HG03575 (cell line): ENCODE data around the gene RPLP1.

Experiments used
- ATAC-seq: cut with Tn5 transposase; IDR thresholded peaks from one replicate; pipeline ENCODE4 v1.9.1; 2021; ENCODE audit not compliant: unreplicated experiment, insufficient number of reproducible peaks, low FRiP score; ENCODE audit errors: extremely low read depth

The RPLP1 gene

DNA sequence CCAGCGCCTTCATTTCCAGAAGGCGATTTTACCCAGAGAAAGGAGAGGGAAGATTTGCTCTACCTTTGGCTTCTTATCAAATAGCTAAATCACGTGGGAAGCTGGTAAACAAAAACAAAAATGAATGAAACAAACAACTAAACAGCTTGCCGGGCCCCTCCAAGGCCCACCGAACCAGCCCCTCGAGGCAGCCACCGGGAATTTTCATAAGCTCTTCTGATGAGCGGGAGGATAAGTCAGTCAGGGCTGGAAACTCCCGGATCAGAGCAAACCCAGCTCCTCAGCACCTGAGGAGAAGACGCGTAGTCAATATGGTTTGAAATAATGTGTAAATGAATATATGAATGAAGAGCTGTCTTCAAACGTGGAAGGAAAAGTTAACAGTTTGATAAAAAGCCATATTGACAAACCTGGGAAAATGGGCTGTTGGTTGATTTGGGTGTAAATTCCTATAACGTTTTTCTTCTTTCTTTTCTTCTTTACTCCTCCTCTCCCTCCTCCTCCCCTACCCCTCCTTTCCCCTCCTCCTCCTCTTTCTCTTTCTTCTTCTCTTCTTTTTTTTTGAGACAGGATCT, 10.7 kb downstream of the RPLP1 start:
- ATAC-seq = no peak

DNA sequence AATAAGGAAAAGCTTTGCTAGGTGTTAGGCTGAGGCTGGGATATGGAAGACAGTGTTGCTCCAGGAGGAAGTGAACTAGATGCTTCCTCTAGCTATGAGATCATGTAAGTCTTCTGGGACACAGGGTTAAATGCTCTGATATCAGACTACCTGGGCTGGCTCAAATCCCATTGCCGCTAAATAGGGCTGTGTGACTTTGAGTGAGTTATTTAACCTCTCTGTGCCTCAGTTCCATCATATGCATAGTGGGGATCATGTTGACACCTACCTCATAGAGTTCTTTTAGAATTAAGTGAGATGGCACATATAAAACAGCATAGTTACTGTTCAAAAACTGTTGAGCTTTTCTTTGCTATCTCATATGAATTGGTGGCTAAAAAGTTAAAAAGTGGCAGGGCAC, 12.6 kb downstream of the RPLP1 start:
- no peak for ATAC-seq

DNA sequence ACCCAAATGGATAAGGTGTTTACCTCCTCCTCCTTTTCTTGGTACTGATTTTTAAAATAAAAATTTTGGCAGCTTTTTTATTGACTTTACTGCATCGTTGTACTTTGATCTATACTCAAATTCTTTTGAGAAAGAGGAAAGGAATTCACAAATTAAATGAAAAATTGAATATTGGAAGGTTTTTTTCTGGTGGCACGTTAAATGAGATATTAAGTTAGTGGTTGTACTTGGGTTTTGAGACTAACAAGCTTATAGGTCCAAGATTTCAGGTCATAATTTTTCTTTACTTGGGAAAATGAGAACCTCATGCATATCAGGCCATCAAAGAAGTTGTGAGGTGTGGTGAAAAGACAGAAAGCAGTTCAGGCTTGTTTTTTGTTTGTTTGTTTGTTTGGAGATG, 14.1 kb downstream of the RPLP1 start:
- ATAC-seq = no peak

DNA sequence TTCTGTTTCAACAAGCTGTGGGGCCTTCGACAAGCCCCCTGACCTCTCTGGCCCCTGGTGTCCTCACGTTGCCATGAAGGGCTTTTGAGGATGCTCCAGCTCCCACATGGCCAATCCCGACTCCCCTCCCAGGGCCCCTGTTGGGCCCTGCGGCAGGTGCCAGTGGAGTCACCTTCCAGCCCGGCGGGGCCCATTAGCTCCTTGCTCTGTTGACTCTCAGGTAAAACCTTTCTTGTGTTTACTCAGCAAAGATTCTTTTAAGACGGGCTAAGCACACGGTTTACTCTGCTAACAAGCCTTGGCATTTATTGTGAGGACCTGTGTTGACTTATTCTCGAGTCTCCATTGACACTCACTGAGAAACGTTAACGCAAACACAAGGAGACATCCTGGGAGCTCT, 15.0 kb downstream of the RPLP1 start:
- ATAC-seq = no peak

DNA sequence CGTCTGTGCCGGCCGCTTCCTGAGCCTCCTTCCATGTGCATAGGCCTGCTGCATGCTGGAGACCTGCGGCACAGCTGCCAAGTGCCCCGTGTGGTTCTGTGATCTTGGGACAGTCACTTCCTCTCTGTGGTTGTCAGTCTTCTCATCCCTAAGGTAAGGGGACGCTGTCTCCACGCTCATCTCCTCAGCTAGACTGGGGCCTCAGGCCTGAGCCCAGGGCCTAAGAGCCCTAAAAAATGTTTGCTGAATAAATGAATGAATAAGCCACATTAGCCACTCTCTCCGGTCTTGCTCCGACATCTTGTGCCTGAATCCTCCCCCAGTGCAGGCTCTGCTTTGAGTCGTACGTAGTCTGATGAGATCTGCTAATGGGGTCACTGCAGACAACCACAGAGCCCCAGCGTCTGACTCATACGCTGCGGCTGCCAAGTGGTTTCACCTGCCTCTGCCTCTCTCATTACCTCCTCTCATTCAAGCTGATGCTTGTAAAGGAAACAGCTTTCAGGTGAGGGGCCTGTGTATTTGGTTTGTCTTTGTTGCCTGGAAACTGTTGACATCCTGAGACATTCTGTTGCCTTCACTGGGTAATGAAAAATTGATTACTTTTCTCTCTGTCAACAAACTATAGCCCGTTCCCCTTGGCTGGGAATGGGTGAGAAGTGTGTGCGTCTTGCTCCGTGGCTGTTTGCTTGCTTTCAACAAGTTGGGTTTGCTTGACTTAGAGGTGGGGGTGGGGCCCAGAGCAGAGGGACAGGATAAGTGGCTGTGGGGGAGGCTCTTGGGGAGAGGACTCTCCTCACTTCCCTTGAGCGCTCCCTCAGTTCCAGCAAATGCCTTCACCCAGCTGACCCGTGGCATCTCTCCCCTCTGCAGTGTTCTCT, 15.9 kb downstream of the RPLP1 start:
- ATAC-seq = no peak

DNA sequence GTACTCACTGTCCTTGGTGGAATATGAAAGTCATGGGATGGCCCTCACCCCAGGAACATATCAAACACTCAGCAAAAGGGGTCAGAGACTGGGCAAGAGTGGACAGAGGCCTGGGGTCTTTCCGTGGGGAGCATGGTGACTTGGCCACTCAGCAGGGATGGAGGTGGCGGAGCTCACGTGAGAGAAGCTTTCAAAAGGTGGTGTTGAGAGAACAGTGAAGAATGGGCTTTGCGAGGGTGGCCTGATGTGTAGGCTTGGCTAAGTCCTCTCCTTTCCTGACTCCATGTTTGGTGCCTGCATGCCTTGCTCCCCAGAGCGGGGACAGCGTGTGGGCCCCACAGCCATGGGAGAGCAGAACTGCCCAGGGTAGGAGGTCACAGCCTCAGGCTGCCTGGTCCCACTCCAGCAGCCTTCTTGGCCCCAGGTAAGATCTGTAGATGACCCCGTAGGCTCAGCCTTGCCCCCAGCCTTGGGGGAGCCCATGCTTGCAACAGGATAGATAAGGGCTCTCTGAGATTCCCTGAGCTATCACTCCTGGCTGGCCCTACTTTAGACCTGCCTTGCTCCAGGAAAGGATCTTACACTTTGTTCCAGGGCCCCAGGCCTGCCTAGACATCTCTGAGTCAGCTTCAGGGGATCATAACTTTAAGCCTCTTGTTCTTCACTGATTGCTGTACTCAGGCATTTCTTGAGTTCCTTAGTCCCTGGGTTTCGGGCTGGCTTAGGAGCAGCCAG, 17.0 kb downstream of the RPLP1 start:
- no peak for ATAC-seq

DNA sequence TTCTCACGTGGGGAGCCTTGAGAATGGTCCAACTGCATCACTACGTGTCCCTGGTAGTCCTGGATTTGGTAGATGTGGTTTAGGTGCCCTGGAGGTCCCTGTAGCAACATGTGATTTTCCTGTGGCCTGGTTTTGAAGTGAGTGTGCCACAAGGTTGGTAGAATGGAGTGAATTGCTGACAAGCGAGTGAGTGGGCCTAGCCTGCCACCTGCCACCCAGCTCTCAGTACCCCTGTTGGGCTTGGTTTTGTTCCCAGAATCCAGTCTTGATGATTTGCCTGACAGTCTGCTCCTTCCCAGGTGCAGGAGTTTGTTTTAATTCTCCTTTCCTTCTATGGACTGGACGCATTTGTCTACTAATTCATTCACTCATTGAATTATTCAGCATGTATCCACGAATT, 19.4 kb downstream of the RPLP1 start:
- ATAC-seq = no peak

DNA sequence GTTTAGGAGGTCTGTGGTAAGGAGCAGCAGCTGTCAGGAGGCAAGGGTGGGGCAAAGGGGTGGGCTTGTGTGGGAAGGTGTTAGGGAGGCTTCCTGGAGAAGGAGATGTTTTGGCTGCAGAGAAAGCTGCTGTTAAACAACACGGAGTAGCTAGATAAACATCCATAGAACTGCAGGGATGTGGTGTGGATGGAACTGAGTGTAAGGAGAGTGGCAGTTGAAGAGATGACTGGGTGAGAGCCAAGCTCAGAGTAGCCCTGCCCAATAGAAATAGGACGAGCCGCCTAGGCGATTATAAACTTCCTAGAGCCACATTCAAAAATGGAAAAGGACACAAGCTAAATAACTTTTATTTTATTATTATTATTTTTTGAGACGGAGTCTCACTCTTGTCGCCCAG, 19.9 kb downstream of the RPLP1 start:
- ATAC-seq = no peak

DNA sequence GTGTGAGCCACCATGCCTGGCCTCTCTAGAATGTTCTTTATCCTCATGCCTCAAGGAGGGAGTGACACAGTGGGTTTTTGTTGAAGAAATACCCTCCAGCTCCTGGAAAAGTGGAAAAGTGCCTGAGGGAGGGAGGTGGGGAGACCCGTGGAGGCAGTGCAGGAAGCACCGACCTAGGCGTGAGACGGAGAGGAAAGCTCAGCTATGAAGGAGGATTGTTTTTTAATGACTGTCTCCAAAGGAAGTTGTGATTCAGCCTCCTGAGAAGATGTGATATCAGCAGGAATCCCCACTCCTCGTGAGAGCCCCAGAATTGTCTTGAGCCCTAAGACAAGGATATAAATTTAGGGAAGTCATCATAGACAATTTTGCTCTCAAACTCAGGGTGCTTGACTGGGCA, 21.7 kb downstream of the RPLP1 start:
- ATAC-seq = no peak

DNA sequence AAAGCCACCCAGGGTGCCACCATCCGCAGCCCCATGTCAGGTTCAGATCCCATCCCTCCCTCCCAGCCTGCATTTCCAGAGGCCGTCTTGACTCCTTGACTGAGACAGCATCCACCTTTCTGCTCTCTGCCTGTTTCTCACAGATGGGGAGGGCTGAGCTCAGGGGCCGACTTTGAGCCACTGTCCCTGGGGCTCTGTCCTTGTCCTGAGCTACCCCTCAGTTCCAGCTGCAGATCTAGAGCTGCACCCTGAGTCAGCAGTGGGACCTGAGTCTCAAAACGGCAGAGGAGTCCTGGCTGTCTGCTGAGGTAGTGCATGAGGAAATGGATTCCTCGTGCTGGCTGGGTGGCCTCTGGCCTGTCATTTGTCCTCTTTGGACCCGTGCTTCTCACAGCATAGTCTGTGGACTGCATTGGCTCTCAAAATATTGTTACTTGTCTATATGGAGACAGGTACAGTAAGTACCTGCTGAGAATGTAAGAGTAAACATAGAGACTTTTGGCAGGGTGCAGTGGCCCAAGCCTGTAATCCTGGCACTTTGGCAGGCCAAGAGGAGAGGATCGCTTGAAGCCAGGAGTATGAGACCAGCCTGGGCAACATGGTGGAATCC, 22.3 kb downstream of the RPLP1 start:
- ATAC-seq = no peak

DNA sequence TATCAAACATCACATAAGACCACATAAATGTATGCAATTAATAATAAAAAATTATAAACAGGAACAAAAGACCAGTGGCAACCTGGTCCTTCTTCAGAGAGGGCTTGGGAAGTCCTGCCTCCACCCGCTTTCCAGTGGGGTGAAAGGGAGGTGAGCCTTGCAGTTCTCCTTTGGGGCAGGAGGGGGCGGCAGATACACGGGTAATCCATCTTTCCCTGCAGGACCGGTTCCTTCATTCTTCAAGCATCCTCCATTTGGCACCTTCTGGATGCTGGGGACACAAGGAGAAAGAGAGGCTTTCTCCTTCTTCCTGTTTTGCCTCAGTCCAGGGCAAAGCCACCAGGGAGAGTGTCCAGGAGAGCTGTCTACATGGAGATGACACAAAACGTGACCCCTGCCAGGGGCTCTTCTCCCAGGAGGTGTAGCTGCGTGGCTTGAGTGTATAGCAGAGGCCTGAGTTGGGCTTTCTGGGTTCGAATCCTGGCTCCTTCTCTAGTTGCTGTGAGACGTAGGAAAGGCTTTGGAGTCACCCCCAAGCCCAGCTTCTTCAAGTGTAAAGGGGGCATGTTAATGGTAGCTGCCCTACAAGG, 23.2 kb downstream of the RPLP1 start:
- no peak for ATAC-seq

DNA sequence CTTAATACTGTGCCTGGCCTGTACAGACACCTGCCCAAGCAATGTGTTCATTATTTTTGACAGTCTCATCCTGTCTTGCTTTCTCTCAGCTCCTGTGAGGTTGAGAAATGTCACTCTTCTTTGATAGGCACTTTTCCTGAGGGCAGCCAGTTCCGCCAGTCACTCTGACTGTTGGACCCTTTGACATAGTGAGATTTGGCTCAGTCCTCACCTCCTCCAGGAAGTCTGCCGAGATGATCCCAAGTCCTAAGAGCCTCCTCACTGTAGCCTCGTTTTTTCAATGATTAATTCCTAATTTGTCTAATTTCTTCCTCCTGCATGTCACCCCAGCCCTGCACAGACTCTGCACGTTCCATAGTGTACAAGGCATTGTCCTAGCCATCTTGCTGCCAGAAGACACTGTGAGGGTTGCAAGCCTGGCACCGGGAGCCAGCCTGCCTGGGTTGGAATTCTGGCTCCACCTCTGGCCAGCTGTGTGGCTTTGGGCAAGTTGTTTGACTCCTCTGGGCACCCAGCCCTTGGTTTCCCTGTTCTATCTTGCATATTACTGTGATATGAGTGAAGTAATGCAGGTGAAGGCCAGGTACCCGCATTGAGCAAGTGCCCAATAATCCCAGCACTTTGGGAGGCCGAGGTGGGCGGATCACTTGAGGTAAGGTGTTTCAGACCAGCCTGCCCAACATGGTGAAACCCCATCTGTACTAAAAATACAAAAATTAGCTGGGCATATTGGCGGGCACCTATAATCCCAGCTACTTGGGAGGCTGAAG, 24.3 kb downstream of the RPLP1 start:
- ATAC-seq = no peak

DNA sequence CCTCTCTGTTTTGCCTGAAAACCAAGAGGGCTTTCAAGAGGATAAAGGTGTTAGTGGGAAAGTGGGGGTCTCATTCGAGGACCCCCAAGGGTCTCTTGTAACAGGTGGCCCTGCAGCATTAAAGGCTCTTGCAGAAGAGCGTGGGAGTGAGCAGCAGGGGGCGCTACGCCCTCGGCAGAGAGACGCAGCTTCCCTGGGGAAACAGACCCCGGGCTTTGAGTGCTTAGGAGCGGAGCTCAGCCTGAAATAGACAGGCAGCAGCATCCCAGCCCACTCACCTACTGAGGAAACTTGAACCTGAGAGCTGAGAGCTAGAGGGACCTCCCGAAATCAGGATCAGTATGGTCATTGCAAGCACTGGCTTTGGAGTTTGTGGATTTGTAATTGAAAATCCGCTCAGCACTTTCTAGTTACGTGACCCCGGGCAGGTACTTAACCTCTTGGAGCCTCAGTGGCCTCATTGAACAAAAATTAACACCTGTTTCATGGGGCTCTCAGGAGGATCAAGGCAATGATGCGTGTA, 25.7 kb downstream of the RPLP1 start:
- ATAC-seq = no peak

DNA sequence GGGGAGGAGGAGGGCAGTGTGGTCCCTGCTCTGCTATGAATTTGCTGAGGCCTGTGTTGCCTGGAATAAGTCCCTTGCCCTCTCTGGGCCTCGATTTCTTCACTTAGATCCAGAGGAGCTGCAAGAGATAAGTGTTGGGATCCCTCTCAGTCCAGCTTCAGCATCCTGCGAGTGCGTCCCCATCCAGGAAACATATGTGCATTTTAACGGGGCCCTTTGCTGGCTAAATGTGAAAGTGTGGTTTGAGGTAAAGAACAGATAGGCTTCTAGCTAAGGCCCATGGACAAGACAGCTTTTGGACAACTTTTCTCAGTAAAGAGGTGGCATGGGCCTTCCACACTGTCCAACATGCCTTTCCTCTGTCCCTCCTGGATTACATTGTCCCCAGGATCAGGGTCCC, 26.5 kb downstream of the RPLP1 start:
- no peak for ATAC-seq

DNA sequence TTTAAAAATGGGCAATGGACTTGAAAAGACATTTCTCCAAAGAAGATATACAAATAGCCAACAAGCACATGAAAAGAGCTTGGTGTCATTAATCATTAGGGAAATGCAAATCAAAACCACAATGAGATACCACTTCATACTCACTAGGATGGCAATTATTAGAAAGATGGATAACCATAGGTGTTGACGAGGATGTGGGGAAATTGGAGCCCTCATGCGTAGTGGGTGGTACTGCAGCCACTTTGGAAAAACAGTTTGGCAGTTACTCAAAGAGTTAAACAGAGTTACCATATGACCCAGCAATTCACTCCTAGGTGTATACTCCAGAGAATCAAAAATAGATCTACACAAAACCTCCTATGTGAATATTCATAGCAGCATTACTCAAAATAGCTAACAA, 27.4 kb downstream of the RPLP1 start:
- no peak for ATAC-seq

DNA sequence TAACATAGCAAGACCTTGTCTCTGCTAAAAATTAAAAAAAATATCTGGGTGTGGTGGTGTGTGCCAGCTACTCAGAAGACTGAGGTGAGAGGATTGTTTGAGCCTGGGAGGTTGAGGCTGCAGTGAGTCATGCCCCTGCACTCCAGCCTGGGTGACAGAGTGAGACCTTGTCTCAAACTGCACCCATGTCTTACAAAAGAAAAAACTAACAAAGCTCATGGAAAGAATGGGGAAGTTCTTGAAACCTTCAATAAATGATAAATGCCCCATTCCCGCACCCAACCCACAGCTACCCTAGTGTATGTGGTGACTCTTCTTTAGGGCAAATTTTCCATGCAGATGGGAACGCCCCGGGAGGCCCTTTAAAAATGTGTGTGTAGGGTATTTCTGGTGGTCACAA, 28.3 kb downstream of the RPLP1 start:
- no peak for ATAC-seq

DNA sequence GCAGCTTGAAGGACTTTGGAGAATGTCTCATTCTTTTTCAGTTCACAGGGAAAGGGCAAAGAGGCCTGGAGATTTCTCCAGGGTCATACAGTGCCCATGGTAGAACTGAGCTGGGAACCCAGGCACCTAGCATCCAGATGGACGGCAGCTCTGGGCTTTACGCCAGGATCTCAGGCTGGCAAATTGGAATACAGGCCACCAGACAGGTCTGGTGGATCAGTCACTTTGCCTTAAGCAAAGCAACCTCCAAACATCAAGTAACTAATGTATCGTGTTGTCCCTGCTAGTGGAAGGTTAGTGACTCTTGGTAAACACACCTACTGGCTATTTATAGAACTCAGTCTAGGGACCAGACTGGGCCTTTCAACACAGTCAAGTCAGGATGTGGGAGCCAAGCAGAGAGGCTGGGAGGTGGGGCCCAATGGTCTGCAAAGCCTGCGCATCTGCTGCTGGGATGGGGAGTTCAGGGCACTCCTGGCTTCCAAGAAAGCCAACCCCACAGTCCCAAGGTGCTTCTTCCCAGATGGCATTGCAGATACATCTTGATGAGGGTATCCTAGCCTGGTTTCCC, 30.2 kb downstream of the RPLP1 start:
- ATAC-seq = no peak

DNA sequence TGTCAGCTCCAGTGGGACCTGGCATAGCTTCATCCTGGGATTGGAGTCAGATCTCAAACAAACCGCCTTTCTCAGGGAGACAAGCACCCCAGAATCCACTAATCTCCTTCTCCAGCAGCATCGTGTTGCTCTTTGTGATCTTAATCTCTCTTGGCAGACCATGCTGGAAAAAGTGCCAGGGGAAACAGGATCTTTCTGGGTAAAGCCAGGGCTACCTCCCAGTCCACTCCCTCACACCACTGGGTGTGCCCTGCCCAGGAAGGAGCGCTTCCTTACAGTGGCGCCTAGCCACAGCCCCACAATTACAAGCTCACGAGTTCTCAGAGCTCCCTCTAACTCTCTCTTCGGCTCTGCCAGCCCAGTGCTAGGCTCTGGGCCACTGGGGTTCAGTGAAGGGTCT, 32.2 kb downstream of the RPLP1 start:
- ATAC-seq = no peak
